Uterus (tissue), 2 donors: Measurements from ENCODE around the gene GNRHR.

Source experiments
- POLR2A ChIP-seq, 2 donors: fragments of 450-650 bp; IDR thresholded peaks; one replicate each; pipeline ENCODE4 v1.6.1; 2016; ENCODE audit warnings: antibody characterized with exemption in 2 of 2, mild to moderate bottlenecking in 1 of 2, moderate library complexity in 1 of 2
- TF ChIP-seq, protein P1 (sequence below), 4 experiments: fragments of 200-600 bp in 2 of 4; fragments of 450-650 bp in 2 of 4; sonication (generic) in 2 of 4; IDR thresholded peaks; one replicate each; pipeline ENCODE4 v1.5.1; 2016 to 2019; ENCODE audit warnings: antibody characterized with exemption in 4 of 4, mild to moderate bottlenecking in 2 of 4, moderate library complexity in 1 of 4

- TF ChIP-seq, protein P1, sequence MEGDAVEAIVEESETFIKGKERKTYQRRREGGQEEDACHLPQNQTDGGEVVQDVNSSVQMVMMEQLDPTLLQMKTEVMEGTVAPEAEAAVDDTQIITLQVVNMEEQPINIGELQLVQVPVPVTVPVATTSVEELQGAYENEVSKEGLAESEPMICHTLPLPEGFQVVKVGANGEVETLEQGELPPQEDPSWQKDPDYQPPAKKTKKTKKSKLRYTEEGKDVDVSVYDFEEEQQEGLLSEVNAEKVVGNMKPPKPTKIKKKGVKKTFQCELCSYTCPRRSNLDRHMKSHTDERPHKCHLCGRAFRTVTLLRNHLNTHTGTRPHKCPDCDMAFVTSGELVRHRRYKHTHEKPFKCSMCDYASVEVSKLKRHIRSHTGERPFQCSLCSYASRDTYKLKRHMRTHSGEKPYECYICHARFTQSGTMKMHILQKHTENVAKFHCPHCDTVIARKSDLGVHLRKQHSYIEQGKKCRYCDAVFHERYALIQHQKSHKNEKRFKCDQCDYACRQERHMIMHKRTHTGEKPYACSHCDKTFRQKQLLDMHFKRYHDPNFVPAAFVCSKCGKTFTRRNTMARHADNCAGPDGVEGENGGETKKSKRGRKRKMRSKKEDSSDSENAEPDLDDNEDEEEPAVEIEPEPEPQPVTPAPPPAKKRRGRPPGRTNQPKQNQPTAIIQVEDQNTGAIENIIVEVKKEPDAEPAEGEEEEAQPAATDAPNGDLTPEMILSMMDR (IDR thresholded peaks at IDR 0.05), result no peak
- no peak for TF ChIP-seq POLR2A (IDR thresholded peaks at IDR 0.05)
Observed at GRCh38 chr4:67691328-67691727, 62.9 kb downstream of the GNRHR start.
